ENCODE results near the gene TADA2B. TPM values are rescaled to one million over a fixed set of nuclear protein-coding genes. Genes with fewer than 3 reads are reported as not detected.

Gene TADA2B
- total and polyA plus RNA-seq, 2 experiments from 2014 or later: 3.6 to 11.4 TPM

DNA sequence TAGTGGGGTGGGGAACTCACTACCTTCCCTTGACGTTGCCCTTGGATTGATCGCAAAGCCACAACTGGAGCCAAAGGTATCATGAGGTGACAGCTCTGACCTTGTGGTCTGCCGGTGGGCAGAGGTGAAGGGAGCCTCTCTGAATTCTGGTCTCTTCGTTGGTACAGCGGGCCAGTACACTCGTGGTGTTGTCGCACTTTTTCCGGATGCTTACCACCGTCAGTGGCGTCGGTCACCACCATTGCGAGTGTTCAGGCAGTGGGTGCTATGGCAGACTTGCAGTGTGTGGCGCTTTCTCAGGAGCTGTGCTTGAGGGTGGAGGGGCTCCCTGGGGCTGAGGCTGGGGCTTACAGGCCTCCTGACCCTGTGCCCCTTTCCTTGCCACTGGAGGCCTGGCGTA is 29.9 kb downstream of the TADA2B start:
- peaks cover 17% of the 10 kb centered on the region for H3K27me3 Mint-ChIP-seq (ENCODE audit: insufficient read depth, low read depth, poor library complexity)
- H3K79me2 ChIP-seq (replicated peaks; ENCODE audit: insufficient read depth): no peaks in the 10 kb centered on the region
- H4K20me1 ChIP-seq (replicated peaks; ENCODE audit: insufficient read depth): no peaks in the 10 kb centered on the region
- DNase-seq (ENCODE audit: low spot score) (no peak), ATAC-seq (no peak)
- TF ChIP-seq, protein P1, sequence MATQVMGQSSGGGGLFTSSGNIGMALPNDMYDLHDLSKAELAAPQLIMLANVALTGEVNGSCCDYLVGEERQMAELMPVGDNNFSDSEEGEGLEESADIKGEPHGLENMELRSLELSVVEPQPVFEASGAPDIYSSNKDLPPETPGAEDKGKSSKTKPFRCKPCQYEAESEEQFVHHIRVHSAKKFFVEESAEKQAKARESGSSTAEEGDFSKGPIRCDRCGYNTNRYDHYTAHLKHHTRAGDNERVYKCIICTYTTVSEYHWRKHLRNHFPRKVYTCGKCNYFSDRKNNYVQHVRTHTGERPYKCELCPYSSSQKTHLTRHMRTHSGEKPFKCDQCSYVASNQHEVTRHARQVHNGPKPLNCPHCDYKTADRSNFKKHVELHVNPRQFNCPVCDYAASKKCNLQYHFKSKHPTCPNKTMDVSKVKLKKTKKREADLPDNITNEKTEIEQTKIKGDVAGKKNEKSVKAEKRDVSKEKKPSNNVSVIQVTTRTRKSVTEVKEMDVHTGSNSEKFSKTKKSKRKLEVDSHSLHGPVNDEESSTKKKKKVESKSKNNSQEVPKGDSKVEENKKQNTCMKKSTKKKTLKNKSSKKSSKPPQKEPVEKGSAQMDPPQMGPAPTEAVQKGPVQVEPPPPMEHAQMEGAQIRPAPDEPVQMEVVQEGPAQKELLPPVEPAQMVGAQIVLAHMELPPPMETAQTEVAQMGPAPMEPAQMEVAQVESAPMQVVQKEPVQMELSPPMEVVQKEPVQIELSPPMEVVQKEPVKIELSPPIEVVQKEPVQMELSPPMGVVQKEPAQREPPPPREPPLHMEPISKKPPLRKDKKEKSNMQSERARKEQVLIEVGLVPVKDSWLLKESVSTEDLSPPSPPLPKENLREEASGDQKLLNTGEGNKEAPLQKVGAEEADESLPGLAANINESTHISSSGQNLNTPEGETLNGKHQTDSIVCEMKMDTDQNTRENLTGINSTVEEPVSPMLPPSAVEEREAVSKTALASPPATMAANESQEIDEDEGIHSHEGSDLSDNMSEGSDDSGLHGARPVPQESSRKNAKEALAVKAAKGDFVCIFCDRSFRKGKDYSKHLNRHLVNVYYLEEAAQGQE (IDR thresholded peaks at IDR 0.05; ENCODE audit: unreplicated experiment): no peak
- no peak for TF ChIP-seq POLR2AphosphoS5 (IDR thresholded peaks at IDR 0.05; ENCODE audit: low read depth)
- TF ChIP-seq EZH2phosphoT487 (IDR thresholded peaks at IDR 0.05; ENCODE audit: unreplicated experiment): no peak
- TF ChIP-seq, protein P2, sequence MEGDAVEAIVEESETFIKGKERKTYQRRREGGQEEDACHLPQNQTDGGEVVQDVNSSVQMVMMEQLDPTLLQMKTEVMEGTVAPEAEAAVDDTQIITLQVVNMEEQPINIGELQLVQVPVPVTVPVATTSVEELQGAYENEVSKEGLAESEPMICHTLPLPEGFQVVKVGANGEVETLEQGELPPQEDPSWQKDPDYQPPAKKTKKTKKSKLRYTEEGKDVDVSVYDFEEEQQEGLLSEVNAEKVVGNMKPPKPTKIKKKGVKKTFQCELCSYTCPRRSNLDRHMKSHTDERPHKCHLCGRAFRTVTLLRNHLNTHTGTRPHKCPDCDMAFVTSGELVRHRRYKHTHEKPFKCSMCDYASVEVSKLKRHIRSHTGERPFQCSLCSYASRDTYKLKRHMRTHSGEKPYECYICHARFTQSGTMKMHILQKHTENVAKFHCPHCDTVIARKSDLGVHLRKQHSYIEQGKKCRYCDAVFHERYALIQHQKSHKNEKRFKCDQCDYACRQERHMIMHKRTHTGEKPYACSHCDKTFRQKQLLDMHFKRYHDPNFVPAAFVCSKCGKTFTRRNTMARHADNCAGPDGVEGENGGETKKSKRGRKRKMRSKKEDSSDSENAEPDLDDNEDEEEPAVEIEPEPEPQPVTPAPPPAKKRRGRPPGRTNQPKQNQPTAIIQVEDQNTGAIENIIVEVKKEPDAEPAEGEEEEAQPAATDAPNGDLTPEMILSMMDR (conservative IDR thresholded peaks at IDR 0.05; ENCODE audit: low read depth in 2 of 2): no peak
- no peak for TF ChIP-seq STAT1 (IDR thresholded peaks at IDR 0.05; ENCODE audit: unreplicated experiment)
- H3K27ac Mint-ChIP-seq: no peak overlapping the region
- H3K4me2 ChIP-seq: no peak overlapping the region
- no peaks in the 10 kb centered on the region; the same call in 2 of the 3 replicates for H3K9me3 Mint-ChIP-seq
- peaks cover 21% of the 10 kb centered on the region for H3K27me3 ChIP-seq (ENCODE audit: insufficient read depth)
- no peak overlapping the region for H3K27ac ChIP-seq (ENCODE audit: low read depth)
- no peaks in the 10 kb centered on the region for H3F3A ChIP-seq (replicated peaks; ENCODE audit: low read depth)
- H3K36me3 ChIP-seq (ENCODE audit: insufficient read depth): no peaks in the 10 kb centered on the region
- no peaks in the 10 kb centered on the region for H3K36me3 Mint-ChIP-seq (ENCODE audit: low read depth)
- no peak overlapping the region for H3K4me3 ChIP-seq
- H2AFZ ChIP-seq: no peak overlapping the region
- no peak overlapping the region for H3K4me3 Mint-ChIP-seq
- peaks cover 9% of the 10 kb centered on the region; the same call in 1 of the 2 replicates for H3K4me1 ChIP-seq (ENCODE audit: insufficient read depth)
- H3K4me1 Mint-ChIP-seq: peaks cover 6% of the 10 kb centered on the region
- H3K9me2 ChIP-seq (ENCODE audit: insufficient read depth): no peaks in the 10 kb centered on the region

DNA sequence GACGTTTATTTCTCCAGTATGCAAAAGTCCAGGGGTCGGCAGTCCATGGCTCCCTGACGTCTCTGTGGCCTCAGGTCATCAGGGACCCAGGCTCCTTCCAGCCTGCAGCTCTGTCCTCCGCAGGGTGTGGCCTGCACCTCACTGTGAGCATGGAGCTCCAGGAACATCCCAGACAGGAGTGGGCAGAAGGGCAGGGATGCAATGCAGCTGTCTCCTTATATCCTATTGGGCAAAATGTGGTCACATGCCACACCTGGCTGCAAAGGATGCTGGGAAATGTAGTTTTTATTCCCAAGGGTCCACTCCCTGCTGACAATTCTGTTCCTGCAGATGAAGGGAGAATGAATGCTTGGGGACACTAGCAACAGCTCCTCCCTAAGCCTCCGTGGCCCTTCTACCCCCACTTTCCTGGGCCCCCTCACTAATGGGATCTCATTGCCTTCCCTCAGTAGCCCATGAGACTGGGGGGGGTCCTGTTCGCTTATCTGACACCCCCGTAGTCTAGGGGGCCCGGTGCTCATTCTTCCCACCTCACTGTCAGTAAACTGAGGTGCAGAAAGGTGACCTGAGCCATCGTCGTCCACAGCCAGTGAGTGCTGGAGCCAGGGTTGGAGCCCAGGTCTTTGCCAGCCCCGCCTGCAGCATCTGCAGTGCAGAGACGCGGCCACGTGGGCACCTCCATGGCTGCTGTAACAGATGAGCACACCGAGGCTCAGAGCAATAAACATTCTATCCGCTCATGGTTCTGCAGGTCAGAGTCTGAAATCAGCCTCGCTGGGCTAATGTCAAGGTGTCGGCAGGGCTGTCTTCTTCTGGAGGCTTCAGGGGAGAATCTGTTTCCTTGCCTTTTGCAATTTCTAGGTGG is 30.6 kb downstream of the TADA2B start:
- Histone ChIP-seq H3K36me3 (ENCODE audit: insufficient read depth) (no peaks in the 10 kb centered on the region), H2AFZ (no peak overlapping the region), H3K9me2 (ENCODE audit: insufficient read depth) (no peaks in the 10 kb centered on the region), H4K20me1 (replicated peaks; ENCODE audit: insufficient read depth) (no peaks in the 10 kb centered on the region), H3K27ac (ENCODE audit: low read depth) (no peak overlapping the region), H3K79me2 (replicated peaks; ENCODE audit: insufficient read depth) (no peaks in the 10 kb centered on the region), H3K27me3 (ENCODE audit: insufficient read depth) (peaks cover 18% of the 10 kb centered on the region), H3F3A (replicated peaks; ENCODE audit: low read depth) (no peaks in the 10 kb centered on the region), H3K4me1 (ENCODE audit: insufficient read depth) (peaks cover 9% of the 10 kb centered on the region; the same call in 1 of the 2 replicates), H3K4me3 (no peak overlapping the region), H3K4me2 (no peak overlapping the region)
- no peak overlapping the region for H3K4me3 Mint-ChIP-seq
- DNase-seq (ENCODE audit: low spot score) (peak; percentile 89), ATAC-seq (peak; percentile 44)
- TF ChIP-seq, protein P3, sequence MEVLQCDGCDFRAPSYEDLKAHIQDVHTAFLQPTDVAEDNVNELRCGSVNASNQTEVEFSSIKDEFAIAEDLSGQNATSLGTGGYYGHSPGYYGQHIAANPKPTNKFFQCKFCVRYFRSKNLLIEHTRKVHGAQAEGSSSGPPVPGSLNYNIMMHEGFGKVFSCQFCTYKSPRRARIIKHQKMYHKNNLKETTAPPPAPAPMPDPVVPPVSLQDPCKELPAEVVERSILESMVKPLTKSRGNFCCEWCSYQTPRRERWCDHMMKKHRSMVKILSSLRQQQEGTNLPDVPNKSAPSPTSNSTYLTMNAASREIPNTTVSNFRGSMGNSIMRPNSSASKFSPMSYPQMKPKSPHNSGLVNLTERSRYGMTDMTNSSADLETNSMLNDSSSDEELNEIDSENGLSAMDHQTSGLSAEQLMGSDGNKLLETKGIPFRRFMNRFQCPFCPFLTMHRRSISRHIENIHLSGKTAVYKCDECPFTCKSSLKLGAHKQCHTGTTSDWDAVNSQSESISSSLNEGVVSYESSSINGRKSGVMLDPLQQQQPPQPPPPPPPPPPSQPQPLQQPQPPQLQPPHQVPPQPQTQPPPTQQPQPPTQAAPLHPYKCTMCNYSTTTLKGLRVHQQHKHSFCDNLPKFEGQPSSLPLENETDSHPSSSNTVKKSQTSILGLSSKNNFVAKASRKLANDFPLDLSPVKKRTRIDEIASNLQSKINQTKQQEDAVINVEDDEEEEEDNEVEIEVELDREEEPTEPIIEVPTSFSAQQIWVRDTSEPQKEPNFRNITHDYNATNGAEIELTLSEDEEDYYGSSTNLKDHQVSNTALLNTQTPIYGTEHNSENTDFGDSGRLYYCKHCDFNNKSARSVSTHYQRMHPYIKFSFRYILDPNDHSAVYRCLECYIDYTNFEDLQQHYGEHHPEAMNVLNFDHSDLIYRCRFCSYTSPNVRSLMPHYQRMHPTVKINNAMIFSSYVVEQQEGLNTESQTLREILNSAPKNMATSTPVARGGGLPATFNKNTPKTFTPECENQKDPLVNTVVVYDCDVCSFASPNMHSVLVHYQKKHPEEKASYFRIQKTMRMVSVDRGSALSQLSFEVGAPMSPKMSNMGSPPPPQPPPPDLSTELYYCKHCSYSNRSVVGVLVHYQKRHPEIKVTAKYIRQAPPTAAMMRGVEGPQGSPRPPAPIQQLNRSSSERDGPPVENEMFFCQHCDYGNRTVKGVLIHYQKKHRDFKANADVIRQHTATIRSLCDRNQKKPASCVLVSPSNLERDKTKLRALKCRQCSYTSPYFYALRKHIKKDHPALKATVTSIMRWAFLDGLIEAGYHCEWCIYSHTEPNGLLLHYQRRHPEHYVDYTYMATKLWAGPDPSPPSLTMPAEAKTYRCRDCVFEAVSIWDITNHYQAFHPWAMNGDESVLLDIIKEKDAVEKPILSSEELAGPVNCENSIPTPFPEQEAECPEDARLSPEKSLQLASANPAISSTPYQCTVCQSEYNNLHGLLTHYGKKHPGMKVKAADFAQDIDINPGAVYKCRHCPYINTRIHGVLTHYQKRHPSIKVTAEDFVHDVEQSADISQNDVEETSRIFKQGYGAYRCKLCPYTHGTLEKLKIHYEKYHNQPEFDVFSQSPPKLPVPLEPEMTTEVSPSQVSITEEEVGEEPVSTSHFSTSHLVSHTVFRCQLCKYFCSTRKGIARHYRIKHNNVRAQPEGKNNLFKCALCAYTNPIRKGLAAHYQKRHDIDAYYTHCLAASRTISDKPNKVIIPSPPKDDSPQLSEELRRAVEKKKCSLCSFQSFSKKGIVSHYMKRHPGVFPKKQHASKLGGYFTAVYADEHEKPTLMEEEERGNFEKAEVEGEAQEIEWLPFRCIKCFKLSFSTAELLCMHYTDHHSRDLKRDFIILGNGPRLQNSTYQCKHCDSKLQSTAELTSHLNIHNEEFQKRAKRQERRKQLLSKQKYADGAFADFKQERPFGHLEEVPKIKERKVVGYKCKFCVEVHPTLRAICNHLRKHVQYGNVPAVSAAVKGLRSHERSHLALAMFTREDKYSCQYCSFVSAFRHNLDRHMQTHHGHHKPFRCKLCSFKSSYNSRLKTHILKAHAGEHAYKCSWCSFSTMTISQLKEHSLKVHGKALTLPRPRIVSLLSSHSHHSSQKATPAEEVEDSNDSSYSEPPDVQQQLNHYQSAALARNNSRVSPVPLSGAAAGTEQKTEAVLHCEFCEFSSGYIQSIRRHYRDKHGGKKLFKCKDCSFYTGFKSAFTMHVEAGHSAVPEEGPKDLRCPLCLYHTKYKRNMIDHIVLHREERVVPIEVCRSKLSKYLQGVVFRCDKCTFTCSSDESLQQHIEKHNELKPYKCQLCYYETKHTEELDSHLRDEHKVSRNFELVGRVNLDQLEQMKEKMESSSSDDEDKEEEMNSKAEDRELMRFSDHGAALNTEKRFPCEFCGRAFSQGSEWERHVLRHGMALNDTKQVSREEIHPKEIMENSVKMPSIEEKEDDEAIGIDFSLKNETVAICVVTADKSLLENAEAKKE (CRISPR knock-in tag; IDR thresholded peaks at IDR 0.05): no peak
- TF ChIP-seq, protein P4, sequence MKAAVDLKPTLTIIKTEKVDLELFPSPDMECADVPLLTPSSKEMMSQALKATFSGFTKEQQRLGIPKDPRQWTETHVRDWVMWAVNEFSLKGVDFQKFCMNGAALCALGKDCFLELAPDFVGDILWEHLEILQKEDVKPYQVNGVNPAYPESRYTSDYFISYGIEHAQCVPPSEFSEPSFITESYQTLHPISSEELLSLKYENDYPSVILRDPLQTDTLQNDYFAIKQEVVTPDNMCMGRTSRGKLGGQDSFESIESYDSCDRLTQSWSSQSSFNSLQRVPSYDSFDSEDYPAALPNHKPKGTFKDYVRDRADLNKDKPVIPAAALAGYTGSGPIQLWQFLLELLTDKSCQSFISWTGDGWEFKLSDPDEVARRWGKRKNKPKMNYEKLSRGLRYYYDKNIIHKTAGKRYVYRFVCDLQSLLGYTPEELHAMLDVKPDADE (IDR thresholded peaks at IDR 0.05): peak; percentile 84
- H3K27ac Mint-ChIP-seq: no peak overlapping the region; the same call in 1 of the 2 replicates
- no peaks in the 10 kb centered on the region for H3K36me3 Mint-ChIP-seq (ENCODE audit: low read depth)
- H3K9me3 Mint-ChIP-seq: no peaks in the 10 kb centered on the region; the same call in 2 of the 3 replicates
- peaks cover 5% of the 10 kb centered on the region for H3K4me1 Mint-ChIP-seq
- peaks cover 13% of the 10 kb centered on the region for H3K27me3 Mint-ChIP-seq (ENCODE audit: insufficient read depth, low read depth, poor library complexity)

Data from GM23338 (cell line).